Activated gamma-delta T cell (primary cell): ENCODE results near the gene VWCE.

Experiments
- DNase-seq: peaks from one replicate; lab custom pipeline; 2025; lab: John Stamatoyannopoulos, UW

VWCE gene

DNA sequence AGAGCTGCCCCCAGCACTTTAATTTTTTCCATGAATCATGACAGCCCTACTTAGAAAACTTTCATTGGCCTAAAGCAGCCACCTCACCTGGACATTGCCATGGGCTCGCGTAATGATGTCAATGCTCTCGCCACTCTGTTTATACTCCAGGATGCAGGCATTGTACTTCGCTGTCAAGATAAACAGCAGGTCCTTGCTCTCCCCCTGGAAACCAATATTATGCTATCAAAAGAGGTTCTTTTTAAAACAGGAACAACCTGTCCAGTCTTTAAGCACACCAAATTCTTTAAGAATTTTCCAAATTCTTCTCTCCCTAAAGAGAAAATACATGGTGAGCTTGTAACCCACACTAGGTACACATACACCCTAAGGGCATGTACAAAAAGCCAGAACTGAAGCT lies 34.8 kb upstream of the VWCE start:
- no peak for DNase-seq

DNA sequence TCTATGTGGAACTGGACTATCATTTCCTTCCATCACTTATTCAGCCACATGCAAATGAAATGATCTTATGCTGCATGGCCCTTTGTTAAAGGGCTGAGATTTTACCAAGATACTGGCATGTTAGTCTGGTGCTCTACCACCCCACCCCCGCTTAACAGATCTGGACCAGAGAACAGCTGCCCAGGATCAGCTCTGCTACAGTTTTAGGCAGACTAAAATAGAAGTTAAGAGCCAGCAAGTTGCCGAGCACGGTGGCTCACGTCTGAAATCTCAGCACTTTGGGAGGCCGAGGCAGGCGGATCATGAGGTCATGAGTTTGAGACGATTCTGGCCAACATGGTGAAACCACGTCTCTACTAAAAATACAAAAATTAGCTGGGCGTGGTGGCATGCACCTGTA lies 33.2 kb upstream of the VWCE start:
- DNase-seq, result no peak

DNA sequence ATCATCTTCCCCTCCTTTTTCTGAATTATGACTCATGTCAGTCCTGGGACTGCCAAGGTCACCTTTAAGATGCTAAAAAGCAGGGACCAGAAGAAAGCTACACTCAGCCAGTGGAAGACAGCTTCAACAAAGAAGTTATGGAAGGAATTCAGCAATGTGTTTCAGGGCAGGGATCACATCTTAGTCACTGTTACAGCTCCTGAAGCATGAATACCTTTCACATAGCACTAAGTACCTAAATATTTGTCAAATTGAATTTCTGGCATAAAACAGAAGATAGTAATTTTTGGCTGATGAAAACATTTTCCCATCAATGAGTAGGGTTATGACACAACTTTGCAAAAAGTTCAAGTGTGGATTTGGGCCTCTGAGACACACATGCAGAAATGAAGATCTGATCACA lies 32.6 kb upstream of the VWCE start:
- DNase-seq, result no peak

DNA sequence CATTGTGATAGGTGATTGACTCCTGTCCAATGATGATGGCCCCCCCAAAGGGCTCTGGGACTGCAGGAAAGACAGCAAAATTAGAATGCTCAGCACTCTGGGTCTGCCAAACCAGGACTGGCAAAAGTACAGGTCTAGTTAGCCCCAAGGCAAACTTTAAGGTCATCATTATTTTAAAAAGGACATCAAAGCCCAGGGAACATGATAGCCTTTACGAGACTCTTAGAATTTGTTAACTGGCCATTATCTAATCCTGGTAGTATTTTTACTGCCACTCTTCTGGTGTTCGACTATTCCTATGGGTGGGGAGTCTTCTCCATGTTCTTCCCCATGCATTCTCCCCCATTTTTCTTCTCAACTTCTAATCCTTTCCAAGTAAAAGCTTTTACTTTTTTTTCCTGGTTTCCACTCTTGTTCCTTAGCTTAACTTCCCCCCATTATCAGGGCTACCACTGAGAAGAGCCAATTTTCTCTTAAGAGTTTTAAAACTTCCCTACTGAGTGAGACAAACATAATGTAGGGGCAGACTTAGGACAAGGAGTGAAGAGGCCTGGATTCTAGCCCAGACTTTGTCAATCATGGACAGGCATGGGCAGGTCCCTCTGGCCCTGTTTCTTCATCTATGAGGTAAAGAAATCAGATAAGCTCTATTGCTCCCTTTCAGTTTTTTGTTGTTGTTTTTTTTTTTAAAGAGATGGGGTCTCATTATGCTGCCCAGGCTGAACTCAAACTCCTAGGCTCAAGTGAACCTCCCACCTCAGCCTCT lies 30.7 kb upstream of the VWCE start:
- DNase-seq, result no peak

DNA sequence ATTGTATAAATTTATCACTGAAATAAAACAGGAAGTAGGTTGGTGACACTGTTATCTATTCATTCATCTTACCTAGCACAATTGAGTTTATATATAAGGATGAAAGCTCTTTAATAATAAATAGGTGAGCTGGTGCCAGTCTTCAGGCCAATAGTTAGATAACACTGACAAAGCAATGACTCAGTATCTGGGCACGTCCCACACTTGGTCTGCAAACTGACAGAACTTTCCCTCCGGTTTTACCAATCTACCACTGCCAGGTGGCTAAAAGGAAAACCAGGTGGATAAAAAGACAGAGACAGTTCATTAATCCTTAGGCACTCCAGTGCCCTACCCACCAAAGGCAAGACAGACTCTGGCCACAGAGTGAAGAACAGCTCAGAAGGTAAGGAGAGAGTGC lies 20.1 kb upstream of the VWCE start:
- DNase-seq, result no peak

DNA sequence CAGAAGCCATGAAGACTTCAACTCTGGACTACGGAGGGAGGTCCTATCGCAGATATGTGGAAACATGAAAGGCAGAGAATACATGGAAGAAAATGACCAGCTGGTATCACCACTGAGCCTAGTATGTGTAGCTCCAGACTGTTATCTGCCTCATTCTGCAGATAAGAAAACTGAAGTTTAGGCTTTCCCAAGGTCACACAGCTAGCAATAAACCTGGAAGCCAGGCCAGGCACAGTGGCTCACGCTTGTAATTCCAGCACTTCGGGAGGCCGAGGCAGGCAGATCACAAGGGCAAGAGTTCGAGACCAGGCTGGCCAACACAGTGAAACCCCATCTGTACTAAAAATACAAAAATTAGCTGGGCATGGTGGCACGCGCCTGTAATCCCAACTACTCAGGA lies 15.6 kb upstream of the VWCE start:
- no peak for DNase-seq

DNA sequence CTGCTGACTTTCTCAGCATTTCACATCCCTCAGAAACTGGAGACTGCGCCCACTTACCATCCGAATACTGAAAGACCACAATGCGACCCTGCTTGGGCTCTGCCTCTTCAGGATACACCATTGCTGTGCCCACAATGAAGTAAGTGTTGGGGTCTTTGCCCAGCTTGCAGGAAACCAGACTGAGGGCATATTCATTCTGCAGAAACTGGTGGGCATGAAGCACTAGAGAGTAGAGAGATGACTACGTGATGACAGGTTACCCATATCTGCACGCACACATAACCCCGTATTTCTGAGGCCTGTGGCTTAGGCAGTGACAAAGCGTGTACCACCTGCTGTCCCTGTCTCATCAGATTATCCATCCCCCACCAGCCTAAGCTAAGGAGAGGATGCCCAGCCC lies 14.6 kb upstream of the VWCE start:
- no peak for DNase-seq

DNA sequence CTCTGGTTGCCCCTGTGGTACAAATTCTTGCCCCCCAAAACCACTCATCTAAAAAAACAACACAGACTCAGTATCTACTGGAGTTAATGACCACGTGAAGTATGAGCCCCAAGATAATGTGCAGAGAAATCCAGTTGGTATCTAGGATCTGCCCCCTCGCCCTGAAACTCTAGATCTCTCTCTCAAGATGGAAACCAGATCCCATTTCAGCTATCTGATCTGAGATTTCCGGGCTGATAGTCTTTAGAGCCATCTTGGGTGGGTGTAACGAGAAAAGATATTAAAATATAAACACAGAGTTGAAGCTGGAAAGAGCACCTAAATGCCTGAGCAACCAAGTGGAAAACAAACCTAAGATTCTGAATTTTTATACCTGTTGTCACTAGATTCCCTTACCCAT lies 14.0 kb upstream of the VWCE start:
- no peak for DNase-seq

DNA sequence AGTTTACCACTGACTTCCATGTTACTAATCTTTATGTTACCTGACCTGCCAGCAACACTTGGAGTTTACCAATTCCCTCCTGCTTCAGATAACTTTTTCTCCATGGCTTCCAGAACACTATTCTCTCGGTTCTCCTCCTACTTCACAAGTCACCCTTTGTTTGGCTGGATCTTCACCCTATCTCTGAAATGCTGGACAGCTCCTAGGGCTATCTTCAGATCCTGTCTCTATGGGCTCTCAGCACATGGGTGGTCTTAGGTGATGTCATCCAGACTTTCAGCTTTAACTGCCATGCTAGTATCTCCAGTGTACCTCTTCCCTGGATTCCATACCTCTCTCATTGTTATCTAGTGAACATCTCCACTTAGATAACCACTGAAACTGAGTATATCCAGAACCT lies 12.2 kb upstream of the VWCE start:
- DNase-seq, result no peak

DNA sequence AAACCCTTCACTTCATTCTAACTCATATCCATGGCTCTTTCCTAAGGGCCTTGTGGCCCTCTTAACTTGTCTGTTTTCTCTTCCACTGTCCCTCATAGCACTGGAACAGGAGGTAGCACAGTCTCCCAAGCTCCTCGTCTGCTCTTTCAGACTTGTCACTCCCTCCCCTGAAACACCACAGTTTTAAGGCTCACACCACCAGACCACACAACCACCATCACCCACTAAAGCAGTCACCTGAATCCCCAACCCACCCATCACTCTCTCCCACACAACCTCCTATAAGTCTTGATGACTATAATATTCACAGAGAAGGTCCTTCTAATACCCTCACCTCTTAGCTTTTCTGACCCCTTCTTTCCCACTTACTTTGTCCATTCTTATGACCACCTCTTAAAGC lies 11.1 kb upstream of the VWCE start:
- DNase-seq, result no peak

DNA sequence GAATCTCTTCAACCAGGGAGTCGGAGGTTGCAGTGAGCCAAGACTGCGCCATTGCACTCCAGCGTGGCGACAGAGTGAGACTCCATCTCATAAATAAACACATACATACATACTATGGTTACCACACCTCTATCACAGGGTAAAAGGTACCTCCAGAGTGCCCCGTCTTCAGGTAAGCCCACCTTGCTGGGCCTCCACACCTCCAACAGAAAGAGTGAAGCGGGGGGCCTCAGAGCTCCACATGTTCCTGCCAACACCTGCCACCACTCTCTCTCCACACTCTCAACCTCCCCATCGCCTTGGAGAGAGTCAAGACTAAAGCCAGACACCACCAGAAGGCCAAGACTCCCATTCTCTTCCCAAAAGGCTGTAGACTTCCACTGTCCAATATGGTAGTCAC lies 10.3 kb upstream of the VWCE start:
- DNase-seq, result no peak

DNA sequence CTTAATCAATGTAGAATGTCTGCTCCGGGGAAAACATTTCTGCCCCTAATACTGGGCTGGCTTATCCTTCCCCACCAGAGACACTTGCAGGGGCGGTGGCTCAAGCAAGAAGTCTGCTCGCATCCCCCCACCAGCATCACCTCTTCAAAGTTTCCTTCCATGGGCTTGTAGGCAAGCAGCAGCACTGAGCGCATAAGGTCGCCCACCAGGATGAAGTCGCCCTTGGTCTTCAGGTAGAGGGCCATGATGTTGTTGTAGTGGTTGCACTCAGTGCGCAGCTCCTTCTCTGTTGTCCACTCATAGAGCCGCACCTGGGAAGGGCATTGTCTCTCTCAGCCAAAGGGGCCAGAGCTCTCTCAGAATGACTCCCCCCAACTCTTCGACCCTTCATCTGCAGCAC lies 8.6 kb upstream of the VWCE start:
- DNase-seq, result no peak

DNA sequence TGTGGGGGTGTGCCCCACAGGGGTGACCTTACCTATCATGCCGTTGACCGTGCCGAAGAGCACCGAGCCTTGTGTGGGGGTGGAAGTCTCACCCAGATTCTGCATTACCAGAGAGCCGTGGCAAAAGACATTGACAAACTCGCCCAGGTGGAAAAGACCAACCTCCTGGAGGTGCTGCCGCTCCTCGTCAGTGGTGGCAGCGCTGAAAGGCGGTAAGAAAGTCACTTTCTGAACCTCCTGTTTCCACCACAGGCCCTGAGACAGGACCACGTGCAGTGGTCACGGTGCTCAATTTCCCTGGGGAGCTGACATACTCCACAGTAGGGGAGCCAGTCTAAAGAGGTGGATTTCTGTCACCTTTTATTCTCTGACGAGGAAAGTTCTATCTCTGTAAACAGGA lies 7.4 kb upstream of the VWCE start:
- DNase-seq, result no peak

DNA sequence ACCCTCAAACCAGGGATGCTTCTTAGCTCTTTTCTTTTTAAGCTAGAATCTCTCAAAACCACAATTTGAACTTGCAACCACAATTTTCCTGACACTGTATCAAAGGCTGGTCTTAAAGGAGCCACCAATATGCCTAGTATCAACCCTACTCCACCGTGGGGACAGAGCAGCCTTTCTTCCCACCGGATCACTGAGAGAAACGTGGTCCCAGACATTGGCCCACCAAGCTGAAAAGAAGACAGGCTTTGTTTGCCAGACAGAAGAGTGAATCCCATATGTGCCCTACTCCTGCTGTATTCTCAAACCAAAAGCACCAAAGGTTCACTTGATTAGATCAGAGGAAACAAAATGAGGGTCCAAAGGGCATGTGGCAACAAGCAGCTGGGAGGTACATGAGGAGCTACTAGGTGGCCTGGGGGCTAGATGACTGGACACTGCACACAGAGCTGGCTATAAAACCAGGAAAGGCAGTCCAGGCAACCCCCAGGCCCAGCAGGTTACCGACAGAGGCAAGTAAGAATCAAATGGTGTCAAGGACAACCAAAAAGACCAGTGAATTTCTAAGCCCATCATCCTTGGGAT lies 3.6 kb upstream of the VWCE start:
- no peak for DNase-seq

DNA sequence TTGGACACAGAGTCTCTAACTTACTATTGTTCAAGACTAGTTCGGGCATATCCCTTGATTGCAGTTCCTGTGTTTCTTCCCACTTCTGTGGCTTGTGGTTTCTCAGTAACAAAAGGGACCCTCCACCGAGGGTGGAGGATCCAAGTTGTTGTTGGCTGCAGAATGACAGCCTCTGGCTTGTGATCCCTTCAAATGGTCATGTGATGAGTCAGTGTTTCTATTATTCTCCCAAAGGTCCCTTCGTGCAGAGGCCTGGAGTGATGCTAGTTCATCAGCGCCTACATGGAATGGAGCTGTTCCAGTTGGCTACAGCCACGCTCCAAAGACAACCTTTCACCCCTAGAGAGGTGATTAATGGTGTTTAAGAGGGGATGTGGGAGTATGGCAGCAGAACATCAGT lies 2.6 kb upstream of the VWCE start:
- DNase-seq, result no peak

DNA sequence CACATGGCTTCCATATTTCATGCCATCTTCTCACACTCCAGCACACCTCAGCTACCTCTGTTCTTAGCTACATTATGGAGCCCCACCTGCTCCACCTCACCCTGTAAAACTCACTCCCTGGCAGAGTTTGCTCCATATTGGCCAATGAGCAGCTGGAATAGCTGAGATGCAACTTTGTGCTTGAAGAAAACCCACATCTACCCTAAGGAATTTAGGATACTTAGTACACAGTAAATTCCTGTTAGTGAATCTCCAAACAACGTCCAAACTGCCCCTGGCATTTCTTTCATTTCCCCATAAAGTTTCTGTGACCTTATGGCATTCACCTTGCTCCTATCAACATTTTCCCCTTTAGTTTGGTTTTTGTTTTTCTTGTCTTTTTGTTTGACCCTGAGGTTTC lies 2.2 kb upstream of the VWCE start:
- DNase-seq, result no peak

DNA sequence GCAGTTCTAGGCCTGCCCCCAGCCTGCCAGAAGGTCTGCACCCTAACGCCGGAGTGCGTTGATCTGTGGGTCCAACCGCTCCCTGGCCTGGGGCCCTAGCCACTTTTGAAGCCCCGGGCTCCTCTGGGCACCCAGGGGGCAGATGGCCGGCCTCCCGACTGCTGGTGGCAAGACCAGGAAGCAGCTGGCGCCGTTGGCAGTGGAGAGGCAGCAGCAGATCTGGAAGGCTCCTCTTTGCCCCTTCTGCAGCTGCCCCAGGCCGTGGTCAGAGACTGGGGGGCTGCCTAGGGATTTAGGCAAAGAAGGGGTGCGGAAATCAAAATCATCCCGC lies 445 bp upstream of the VWCE start:
- DNase-seq, result no peak

DNA sequence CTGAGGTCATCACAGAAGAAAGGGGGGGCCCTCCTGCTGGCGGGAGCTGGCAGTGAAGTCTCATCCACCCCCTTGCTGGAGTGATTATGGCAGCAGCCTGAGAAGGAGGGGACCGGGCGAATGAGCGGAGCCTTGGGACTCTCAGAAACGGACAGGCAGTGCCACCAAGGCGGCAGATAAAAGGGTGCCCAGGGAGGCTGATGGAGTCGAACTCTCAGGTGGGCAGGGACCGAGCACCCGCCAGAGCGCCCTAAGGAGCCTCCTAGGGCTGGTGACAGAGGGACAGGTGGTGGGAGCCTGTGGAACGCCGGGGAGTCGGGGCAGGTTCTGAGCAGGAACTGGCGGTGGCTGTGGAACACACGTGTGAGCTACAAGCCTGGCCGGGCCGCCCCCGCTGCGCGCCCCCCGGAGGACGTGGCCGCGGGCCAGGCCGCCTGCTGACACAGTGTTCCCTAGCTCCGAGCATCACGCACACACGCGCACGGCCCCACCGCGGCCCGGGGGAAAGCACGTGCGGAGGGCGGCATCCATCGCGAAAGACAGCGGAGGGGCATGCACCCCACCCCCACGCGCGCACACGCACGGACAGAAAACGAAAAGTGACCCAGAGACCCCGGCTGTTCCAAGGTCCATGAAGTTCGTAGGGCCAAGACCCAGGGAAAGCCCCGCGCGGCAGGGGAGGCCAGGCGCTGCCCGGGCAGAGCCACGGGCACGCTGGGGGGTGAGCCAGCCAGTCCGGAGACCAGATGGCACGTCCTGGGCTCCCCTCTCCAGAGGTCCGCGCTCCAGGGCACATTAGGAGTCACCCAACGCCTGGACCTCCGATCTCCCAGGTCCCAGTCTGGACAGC lies 1.0 kb downstream of the VWCE start:
- DNase-seq, result no peak

DNA sequence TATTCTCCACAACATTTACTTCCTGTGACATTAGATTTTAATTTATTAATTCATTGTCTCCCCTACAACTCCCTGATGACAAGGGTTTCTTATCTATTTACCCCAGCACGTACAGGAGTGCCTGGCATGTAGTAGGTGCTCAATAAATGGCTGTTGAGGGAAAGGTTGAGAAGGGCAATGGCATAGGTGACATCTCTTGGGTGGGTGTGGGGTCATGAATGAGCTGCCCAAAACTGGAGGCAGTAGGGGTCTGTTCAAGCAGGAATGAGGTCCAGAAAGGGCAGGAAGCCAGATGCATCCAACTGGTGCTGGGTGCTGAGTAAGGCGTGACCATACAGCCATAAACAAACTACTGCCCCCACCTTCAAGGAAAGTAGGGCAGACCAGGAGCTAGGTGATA lies 2.8 kb downstream of the VWCE start:
- DNase-seq, result no peak

DNA sequence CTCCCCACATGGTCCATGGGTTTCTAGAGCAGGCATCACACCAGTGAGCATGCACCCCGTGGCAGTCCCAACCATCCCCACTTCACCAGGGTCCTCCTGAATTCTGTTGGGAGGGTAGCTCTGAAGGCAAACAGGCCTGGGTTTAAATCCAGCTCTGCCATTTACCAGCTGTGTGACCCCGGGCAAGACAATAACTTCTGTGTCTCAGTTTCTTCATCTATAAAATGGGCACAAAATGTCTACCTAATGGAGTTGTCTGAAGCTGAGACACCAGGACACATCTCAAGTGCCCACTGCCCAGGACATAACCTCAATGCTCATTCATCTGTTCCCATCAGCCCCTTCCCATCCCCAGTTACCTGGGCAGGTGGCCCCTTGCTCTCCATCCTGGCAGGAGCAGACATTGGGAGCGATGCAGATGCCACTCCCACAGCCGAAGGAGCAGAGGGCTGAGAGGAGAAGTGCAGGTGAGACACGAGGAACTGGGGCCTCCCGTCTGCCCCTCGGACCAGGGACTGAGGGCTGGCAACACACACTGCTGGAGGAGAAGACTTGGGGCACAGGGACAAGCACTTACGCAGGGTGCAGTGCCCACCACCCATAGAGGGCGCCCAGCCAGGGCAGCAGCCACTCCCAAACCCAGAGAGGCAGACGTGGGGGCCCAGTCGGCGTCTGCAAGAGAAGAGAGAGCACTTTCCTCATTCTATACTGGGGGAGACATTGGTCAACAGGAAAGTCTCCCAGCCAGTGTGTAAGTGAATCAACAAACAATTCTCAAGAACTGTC lies 4.0 kb downstream of the VWCE start:
- DNase-seq, result no peak

DNA sequence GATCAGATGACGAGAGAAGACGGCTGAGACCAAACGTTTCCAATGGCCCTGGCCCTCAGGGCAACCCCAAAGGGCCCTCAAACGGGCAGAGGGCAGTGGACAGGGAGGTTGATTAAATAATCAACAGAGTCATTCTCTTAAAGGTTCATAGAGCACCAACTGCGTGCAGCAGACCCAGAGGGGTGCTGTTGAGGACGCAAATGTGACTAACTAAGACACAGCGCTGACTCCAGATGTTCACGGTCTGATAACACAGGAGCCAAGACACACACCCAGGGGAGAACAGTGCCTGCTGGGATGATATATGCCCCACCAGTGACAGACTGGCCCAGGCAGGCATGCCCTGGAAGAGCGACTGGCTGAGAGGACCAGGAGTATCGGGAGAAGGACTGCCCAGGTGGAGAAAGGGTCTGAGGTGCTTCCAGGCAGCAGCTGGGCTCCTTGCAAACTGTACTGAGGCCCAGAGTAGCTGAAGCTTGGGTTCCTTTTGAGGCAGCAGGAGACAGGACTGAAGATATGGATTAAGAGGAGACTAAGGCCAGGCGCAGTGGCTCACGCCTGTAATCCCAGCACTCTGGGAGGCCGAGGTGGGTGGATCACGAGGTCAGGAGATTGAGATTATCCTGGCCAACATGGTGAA lies 7.7 kb downstream of the VWCE start:
- no peak for DNase-seq

DNA sequence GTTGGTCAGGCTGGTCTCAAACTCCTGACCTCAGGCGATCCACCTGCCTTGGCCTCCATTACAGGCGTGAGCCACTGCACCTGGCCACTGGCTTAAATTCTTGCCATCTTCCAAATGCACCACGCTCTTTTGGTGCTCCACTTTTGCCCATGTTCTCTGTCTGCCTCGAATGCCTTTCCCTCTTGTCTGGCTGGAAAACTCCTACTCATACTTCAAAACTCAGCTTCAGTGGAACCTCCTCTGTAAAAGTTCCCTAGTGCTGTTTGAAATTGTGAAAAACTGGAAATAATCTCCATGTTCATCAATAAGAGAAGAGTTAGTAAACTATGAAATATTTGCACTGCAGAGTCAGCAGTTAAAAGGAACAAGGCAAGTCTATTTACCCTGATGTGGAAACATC lies 11.5 kb downstream of the VWCE start:
- no peak for DNase-seq
